ENCODE results near the gene ASB2.

DNA sequence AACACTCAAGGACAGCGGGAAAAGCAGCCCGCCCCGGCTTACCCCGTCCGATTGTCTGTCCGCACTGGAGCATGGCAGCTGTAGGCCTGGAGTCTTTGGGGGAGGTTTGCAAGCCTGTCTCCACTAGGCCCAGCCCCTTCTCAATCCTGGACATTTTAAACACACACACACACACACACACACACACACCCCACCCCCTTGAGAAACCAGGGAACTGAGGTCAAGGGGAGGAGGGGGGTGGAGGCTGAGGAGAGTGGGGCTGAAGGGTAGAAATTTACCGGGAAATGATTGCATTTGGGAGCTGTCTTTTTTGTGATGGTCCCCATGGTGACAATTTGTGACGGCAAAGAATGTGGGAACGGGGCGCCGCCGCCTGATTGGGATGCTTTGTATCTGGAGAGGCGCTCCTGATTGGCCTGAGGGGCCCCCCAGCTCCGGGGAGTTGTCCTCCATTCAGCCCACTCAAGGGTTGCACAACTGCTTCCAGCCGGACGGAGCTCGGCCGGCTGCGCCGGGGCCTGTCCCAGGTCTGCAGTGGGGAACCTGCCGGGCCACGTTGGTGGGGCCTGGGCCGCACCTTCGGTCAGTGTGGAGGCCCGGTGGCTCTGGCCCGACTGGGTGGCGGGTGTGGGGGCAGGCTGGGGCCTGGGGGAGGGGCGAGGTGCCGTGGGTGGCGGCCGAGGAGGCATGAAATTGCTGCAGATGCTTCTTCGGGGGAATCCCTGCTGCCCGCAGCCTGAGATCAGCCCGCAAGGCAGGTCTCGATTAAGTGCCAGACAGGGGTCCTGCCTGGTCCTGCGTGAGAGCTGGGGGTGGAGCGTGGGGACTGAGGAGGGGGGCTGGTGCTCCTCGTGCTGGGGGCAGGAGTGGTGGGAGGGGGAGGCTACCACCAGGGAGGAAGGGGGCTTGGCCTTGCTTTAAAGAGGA, 49.2 kb downstream of the ASB2 start, which contains the start of gene FAM181A:
- TF ChIP-seq POLR2AphosphoS5 (IDR thresholded peaks at IDR 0.05) (no peak), POLR2A (IDR thresholded peaks at IDR 0.05) (no peak), EP300 (IDR thresholded peaks at IDR 0.05; ENCODE audit: low read depth) (no peak)
- TF ChIP-seq, protein P1, sequence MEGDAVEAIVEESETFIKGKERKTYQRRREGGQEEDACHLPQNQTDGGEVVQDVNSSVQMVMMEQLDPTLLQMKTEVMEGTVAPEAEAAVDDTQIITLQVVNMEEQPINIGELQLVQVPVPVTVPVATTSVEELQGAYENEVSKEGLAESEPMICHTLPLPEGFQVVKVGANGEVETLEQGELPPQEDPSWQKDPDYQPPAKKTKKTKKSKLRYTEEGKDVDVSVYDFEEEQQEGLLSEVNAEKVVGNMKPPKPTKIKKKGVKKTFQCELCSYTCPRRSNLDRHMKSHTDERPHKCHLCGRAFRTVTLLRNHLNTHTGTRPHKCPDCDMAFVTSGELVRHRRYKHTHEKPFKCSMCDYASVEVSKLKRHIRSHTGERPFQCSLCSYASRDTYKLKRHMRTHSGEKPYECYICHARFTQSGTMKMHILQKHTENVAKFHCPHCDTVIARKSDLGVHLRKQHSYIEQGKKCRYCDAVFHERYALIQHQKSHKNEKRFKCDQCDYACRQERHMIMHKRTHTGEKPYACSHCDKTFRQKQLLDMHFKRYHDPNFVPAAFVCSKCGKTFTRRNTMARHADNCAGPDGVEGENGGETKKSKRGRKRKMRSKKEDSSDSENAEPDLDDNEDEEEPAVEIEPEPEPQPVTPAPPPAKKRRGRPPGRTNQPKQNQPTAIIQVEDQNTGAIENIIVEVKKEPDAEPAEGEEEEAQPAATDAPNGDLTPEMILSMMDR (IDR thresholded peaks at IDR 0.05) = no peak
